Aorta (tissue), 5 donors: ENCODE results near the gene TMEM181. TPM values are rescaled to one million over a fixed set of nuclear protein-coding genes. Genes with fewer than 3 reads are reported as not detected.
"Not testable (repeated sequence)": the region's sequence is repeated elsewhere in the genome, so short reads cannot be mapped to it uniquely, and the experiment has no call there.

Experiments used
- ATAC-seq: fragments of 200-7000 bp; cut with Tn5 transposase; one replicate; pipeline ENCODE4 v1.9.1; 2022; ENCODE audit warnings: moderate library complexity; ENCODE audit not compliant: low FRiP score
- DNase-seq, 2 donors: peaks; one replicate each; pipeline ENCODE4 v3.0.0-alpha.2; 2020
- H3K27ac ChIP-seq, 2 donors: one replicate each; pipeline ENCODE4 v1.5.1; 2013; ENCODE audit warnings: low read length in 2 of 2, mild to moderate bottlenecking in 2 of 2, moderate library complexity in 2 of 2, control low read depth in 1 of 2, inconsistent platforms in 1 of 2, low read depth in 1 of 2
- H3K27me3 ChIP-seq, 2 donors: one replicate each; pipeline ENCODE4 v1.6.1; 2013; ENCODE audit warnings: control low read depth in 1 of 2, low read length in 1 of 2, mild to moderate bottlenecking in 1 of 2, moderate library complexity in 1 of 2; ENCODE audit not compliant: insufficient read depth in 2 of 2, control insufficient read depth in 1 of 2
- H3K36me3 ChIP-seq, 2 donors: one replicate each; pipeline ENCODE4 v1.6.1; 2013; ENCODE audit warnings: control low read depth in 1 of 2, low read length in 1 of 2, mild to moderate bottlenecking in 1 of 2; ENCODE audit not compliant: insufficient read depth in 2 of 2, control insufficient read depth in 1 of 2
- H3K4me1 ChIP-seq, 2 donors: one replicate each; pipeline ENCODE4 v1.6.1; 2013; ENCODE audit warnings: low read length in 2 of 2, control low read depth in 1 of 2, mild to moderate bottlenecking in 1 of 2, moderate library complexity in 1 of 2; ENCODE audit not compliant: insufficient read depth in 2 of 2, control insufficient read depth in 1 of 2
- H3K4me3 ChIP-seq, 2 donors: one replicate each; pipeline ENCODE4 v1.5.1; 2013; ENCODE audit warnings: low read length in 2 of 2, control low read depth in 1 of 2, mild to moderate bottlenecking in 1 of 2
- H3K9me3 ChIP-seq: one replicate; pipeline ENCODE4 v1.6.1; 2013; ENCODE audit warnings: mild to moderate bottlenecking, low read length; ENCODE audit not compliant: control insufficient read depth
- WGBS, 2 donors: extraction: QIAGEN DNeasy Blood & Tissue Kit; methylation state at CpG; one replicate each; pipeline ENCODE4 v1.1.7; 2013; 5-methylcytosine and 5-hydroxymethylcytosine counted together
- intact Hi-C, 2 donors: fragments of 100-400 bp; cut with DNase I; formaldehyde crosslinking; loops; one replicate each; pipeline versions ENCODE4 v1.14.2 to v1.15.0; 2022
- polyA plus RNA-seq, 2 donors: library from polyadenylated mRNA; stranded (reverse); fragments of 200-250 nt; gene quantifications; one replicate each; pipeline ENCODE4 v1.2.3, GENCODE V29; 2013
- total RNA-seq, 2 donors: library from RNA; stranded (reverse); fragmentation: NEBNext Ultra II Directional; extraction: Animal tissue kit (Norgen Biotek cat#: 25700); gene quantifications; one replicate each; pipeline ENCODE4 v1.2.1, GENCODE V29; 2021
- donor health status: healthy with polysubstance abuse.
- donor health status: Bipolar disorder and iron deficiency.
- donor health status: DM: no; HTN: no; CAD: no.
- donor health status: DM: no; HTN: no; CAD: no.
- donor health status: DM: yes; HTN: yes; CAD: no.

Gene TMEM181
- total and polyA plus RNA-seq, 4 donors: 7.4 to 25.9 (median 17.9) TPM

DNA sequence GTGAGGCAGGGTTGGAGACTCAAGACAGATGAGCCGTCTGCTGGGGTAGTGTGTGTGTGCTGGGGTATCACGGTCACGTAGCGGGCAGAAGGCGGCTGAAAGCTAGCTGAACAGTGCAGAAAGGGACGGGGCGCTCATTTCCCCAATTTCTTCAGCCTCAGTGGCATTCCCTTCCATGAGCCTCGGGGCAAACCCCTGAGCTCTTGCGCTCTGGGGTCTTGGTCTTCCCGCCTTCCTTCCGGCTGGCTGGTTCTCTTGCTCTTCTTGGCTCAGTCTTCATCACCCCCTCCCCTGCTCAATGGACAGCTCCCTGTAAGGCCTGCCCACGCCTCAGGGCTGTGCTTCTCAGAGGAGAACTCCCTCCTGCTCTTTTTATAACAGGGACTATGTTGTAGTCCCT is 15.5 kb upstream of the TMEM181 start:
- no peaks in the 10 kb centered on the region for H3K36me3 ChIP-seq
- intact Hi-C loops: no loop called here
- DNase-seq: peak in 1 of 2 donors; percentile 55
- no peak for ATAC-seq
- no peak overlapping the region for H3K4me3 ChIP-seq
- no peaks in the 10 kb centered on the region for H3K4me1 ChIP-seq
- no peak overlapping the region for H3K27ac ChIP-seq
- WGBS, 2 donors: 88 to 89% methylated on average over 12 of the region's 12 CpGs
- no peaks in the 10 kb centered on the region for H3K27me3 ChIP-seq
- no peaks in the 10 kb centered on the region for H3K9me3 ChIP-seq

DNA sequence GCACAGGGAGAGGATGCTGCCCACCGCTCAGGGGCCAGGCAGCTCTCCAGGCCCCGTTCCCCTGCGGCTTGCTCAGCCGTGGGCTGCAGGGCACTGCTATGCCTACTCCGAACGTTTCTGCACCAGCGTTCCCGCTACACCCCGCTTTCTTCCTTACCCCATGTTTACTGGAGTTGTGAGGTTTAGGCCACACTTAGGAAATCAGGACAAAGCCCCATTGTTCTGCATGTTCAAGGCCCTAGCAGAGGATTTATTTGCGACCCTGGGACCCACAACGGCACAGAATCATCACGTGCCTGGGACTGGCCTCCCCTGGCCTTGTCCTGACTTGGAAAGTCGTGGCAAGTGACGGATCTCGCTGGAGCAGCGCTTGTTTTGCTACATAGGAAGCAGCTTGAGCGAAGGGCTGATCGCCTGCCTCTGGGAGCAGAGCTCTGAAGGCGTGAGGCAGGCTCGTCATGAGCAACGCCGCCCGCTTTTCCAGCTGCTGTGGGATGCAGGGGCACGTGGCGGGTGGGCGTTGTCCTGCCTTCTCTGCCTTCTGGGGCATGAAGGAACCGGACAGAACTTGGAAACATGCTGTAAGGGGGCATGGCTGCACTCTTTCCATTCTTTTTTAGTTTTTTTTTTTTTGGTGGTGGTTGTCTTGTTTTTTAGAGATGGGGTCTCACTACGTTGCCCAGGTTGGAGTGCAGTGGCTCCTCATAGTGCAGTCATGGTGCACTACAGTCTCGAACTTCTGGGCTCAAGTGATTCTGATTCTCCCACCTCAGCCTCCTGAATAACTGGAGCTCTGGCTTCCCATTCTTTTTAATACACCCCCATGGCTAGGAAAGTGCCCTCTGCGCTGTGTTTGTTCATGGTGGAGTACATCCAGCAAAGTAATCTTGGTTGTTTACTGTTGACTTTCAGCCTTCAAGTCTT is 14.6 kb upstream of the TMEM181 start:
- 76 to 77% methylated on average over 30 of the region's 30 CpGs for WGBS, 2 donors
- intact Hi-C loops: no loop called here
- DNase-seq: peak in 1 of 2 donors; percentile 47
- no peaks in the 10 kb centered on the region for H3K4me1 ChIP-seq
- H3K27me3 ChIP-seq: no peaks in the 10 kb centered on the region
- ATAC-seq: no peak
- no peak overlapping the region for H3K4me3 ChIP-seq
- no peaks in the 10 kb centered on the region for H3K9me3 ChIP-seq
- H3K36me3 ChIP-seq: no peaks in the 10 kb centered on the region
- H3K27ac ChIP-seq: no peak overlapping the region

DNA sequence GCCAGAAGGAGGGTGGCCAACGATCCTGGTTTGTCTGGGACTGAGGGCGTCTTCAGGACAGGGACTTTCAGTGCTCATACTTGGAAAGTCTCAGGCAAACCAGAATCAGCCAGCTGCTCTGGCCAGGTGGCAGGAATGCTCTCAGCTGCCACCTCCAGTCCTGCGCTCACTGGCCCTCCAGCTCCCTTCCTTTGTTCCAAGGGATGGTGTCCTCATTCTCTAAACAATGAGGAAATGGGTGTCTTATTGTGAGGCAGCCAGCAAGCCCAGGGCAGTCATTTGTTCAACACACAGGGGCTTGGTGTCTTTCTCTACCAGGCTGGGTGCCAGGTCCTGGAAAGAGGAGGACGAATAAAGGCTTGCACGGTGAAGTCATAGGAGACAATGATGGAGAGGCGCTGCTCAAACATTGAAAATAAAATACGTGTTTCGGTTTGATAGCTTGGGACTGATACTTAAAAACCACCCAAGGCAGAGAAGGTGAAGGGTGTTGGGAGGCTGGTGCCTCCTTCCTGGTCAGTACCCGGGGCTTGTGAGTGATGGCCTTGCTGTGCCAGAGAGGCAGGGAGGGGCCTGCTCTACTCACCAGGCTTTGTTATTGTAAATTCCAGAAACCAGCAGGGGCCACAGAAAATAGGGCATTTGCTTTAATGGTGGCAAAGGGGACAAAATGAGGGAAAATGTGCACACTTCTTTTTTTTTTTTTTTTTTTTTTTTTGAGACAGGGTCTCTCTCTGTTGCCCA is 11.3 kb upstream of the TMEM181 start:
- Histone ChIP-seq H3K27ac (no peak overlapping the region), H3K4me1 (no peaks in the 10 kb centered on the region), H3K27me3 (no peaks in the 10 kb centered on the region), H3K36me3 (no peaks in the 10 kb centered on the region), H3K9me3 (no peaks in the 10 kb centered on the region), H3K4me3 (no peak overlapping the region)
- intact Hi-C loops: no loop called here
- DNase-seq (peak in 1 of 2 donors; percentile 34), ATAC-seq (no peak)
- 67 to 69% methylated on average over 9 of the region's 9 CpGs for WGBS, 2 donors

DNA sequence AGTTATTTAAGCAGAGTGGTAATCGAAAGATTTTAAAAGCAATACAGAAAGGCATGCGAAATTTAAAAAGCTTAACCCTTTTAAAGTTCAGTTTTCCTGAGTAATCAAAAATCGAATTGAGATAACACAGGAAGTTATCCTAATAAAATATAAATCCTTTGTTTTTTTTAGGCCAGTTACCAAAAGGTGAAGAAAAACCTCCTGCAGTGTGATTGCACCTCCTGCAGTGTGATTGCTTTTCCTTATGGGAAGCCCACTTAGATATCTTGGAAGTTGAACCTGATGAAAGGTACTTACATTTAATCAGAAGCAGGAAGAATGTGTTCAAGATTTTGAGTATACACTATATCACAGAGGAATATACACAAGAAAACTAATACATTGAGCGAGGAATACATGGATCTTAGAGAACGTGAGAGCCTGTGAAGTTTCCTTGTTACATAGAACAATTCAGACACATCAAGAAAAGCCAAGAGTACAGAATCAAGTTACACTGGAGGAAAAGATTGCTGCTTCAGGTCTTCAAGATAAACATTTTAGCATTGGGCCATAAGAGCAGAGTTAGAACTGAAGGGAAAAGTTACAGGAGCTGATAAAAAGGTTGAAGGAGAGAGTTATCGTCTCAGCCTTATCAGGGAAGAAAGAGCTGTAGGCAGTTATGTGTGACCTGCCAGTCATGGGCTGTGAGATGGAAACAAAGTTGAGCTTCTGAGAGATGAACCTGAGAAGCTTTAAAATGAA is 7.7 kb upstream of the TMEM181 start:
- DNase-seq (no peak), ATAC-seq (no peak)
- intact Hi-C loops: no loop called here
- no peaks in the 10 kb centered on the region for H3K9me3 ChIP-seq
- H3K4me3 ChIP-seq: no peak overlapping the region
- no peaks in the 10 kb centered on the region for H3K4me1 ChIP-seq
- no peaks in the 10 kb centered on the region for H3K36me3 ChIP-seq
- H3K27ac ChIP-seq: no peak overlapping the region
- WGBS, 2 donors: 64 to 72% methylated on average over 6 of the region's 6 CpGs
- no peaks in the 10 kb centered on the region for H3K27me3 ChIP-seq

DNA sequence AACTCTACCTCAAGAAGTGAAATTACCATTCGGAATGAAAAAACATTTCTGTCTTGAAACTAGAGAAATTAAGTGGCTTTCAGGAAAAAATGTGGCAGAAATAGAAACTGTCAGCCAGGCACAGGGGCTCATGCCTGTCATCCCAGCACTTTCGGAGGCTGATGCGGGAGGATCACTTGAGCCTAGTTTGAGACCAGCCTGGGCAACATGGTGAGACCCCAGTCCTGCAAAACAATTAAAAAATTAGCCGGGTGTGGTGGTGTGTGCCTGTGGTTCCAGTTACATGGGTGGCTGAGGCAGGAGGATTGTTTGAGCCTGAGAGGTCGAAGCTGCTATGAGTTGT is 7.1 kb upstream of the TMEM181 start:
- no peak overlapping the region for H3K4me3 ChIP-seq
- H3K27me3 ChIP-seq: no peaks in the 10 kb centered on the region
- 81 to 82% methylated on average over 5 of the region's 5 CpGs for WGBS, 2 donors
- H3K4me1 ChIP-seq: no peaks in the 10 kb centered on the region
- no peak overlapping the region for H3K27ac ChIP-seq
- DNase-seq (peak in 1 of 2 donors; percentile 23), ATAC-seq (no peak)
- no peaks in the 10 kb centered on the region for H3K36me3 ChIP-seq
- no peaks in the 10 kb centered on the region for H3K9me3 ChIP-seq
- intact Hi-C loops: no loop called here

DNA sequence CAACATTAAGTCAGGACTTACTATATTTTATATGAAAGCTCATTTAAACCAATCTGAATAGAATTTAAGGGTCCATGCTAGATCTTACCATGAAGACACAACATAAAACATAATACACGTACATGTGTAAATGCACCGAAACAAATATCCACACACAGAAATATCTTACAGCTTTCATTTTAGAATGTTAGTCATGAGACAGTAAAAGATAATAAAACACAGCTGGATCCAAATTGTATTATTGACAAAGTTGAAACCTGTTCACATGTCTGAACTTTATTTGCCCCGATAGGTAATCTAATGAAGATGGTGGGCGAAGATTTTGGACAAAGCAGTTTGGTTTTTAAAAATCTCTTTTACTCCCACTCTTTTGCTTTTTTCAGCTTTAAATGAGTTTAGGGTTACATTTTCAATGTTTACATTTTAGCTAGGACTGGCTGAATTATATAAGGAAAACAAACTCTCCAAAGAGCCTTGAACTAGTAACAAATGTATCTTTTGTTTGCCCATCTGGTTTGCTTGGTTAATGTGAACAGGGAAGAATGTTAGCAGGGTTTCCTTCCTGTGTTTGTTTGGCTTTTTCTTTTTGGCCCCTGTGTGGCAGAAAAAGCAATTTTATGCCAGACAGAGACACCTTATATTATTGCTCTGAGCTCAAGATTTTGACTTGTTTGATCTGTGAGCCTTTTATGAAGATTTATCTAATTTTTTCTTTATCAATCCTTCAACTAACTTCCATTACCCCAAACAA is 5.1 kb upstream of the TMEM181 start:
- H3K4me1 ChIP-seq: no peaks in the 10 kb centered on the region
- WGBS, 2 donors: 90 to 92% methylated on average over 4 of the region's 4 CpGs
- intact Hi-C loops: no loop called here
- DNase-seq (no peak), ATAC-seq (no peak)
- no peaks in the 10 kb centered on the region for H3K27me3 ChIP-seq
- H3K4me3 ChIP-seq: no peak overlapping the region
- no peaks in the 10 kb centered on the region for H3K36me3 ChIP-seq
- H3K9me3 ChIP-seq: no peaks in the 10 kb centered on the region
- H3K27ac ChIP-seq: no peak overlapping the region

DNA sequence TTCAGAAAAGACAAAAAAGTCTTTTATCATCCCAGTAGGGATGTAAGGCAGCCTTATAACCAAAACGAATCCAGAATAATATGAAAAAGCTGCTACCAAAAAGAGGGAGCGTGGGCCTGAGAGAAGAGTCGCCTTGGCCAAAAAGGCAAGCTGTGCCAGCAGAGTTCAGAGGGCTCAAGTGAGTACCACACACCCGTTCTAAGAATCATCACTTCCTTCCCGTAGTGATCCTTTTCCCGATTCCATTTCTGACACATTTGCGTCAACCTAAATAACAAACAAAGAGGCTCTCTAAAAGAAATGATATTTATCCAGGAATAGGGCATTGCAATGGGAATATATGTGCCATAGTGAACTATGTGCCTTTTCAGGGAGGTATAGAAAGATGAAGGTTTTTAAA is 3.8 kb upstream of the TMEM181 start:
- Histone ChIP-seq H3K4me1 (no peaks in the 10 kb centered on the region), H3K27ac (no peak overlapping the region), H3K27me3 (no peaks in the 10 kb centered on the region), H3K36me3 (no peaks in the 10 kb centered on the region), H3K4me3 (no peak overlapping the region), H3K9me3 (no peaks in the 10 kb centered on the region)
- intact Hi-C loops: no loop called here
- ATAC-seq (no peak), DNase-seq (no peak)
- WGBS, 2 donors: 51 to 60% methylated on average over 7 of the region's 7 CpGs

DNA sequence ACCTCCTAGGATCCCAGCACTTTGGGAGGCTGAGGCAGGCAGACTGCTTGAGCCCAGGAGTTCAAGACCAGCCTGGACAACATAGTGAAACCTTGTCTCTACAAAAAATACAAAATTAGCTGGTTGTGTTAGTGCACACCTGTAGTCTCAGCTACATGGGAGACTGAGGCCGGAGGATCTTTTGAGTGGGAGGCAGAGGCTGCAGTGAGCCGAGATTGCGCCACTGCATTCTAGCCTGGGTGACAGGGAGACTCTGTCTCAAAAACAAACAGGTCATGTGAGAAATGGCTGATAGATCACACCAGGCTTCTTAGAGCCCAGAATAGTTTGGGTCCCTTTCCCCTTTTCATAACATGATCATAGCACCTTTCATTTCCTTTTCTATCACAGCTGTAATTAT is 2.8 kb upstream of the TMEM181 start:
- H3K4me1 ChIP-seq, intact Hi-C loops, DNase-seq, H3K36me3 ChIP-seq, H3K9me3 ChIP-seq, H3K27me3 ChIP-seq, H3K4me3 ChIP-seq, ATAC-seq, H3K27ac ChIP-seq: not testable (repeated sequence)
- WGBS, 2 donors: 94 to 95% methylated on average over 3 of the region's 3 CpGs
